ENCODE data around the gene ATG10. TPM values are rescaled to one million over a fixed set of nuclear protein-coding genes. Genes with fewer than 3 reads are reported as not detected.

Gene ATG10
- total and polyA plus RNA-seq, 2 donors (not counting 1 experiment from before 2014, with no cell fraction given) = 1.6 to 11.6 TPM

DNA sequence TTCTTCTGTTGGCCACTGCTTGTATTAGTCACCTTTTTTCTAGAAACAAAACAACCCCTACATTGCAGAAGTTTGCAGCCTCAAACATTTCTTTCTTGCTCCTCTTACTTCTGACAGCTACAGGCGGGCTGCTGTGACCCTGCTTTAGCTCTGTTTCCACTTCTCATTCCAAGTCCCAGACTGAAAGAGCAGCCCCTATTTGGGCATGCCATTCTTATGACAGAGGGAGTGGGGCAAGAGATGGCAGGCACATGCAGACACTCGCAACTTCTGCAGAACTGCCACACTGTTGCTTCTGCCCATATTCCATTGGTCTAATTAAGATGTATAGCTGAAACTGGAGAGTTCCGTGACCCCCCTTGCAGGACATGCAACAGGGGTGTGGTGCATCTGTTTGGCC is 325.9 kb downstream of the ATG10 start:
- H4K20me1 ChIP-seq (ENCODE audit: control insufficient read depth, insufficient read depth, low read length, poor library complexity, severe bottlenecking) = no peaks in the 10 kb centered on the region
- WGBS (ENCODE audit: insufficient coverage) = 67% methylated on average over 3 of the region's 3 CpGs
- no peak overlapping the region for H3K9ac ChIP-seq (ENCODE audit: low read length)
- H3K27me3 ChIP-seq (replicated peaks in 1 of 4; ENCODE audit: control extremely low read depth in 1 of 4, control insufficient read depth in 3 of 4, insufficient read depth in 4 of 4, low read length in 3 of 4) = no peaks in the 10 kb centered on the region
- no peak for TF ChIP-seq EZH2 (IDR thresholded peaks at IDR 0.05; ENCODE audit: borderline replicate concordance, insufficient read depth, low read depth, low read length, poor library complexity, severe bottlenecking)
- TF ChIP-seq, protein P1, sequence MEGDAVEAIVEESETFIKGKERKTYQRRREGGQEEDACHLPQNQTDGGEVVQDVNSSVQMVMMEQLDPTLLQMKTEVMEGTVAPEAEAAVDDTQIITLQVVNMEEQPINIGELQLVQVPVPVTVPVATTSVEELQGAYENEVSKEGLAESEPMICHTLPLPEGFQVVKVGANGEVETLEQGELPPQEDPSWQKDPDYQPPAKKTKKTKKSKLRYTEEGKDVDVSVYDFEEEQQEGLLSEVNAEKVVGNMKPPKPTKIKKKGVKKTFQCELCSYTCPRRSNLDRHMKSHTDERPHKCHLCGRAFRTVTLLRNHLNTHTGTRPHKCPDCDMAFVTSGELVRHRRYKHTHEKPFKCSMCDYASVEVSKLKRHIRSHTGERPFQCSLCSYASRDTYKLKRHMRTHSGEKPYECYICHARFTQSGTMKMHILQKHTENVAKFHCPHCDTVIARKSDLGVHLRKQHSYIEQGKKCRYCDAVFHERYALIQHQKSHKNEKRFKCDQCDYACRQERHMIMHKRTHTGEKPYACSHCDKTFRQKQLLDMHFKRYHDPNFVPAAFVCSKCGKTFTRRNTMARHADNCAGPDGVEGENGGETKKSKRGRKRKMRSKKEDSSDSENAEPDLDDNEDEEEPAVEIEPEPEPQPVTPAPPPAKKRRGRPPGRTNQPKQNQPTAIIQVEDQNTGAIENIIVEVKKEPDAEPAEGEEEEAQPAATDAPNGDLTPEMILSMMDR (IDR thresholded peaks at IDR 0.05) = no peak
- no peaks in the 10 kb centered on the region for H3K4me1 Mint-ChIP-seq
- no peaks in the 10 kb centered on the region for H3K9me3 Mint-ChIP-seq (ENCODE audit: insufficient read depth)
- no peaks in the 10 kb centered on the region for H3K79me2 ChIP-seq (ENCODE audit: control insufficient read depth, insufficient read depth, low read length)
- intact Hi-C loops (cut with micrococcal nuclease) = no loop called here
- H3K27ac ChIP-seq (ENCODE audit: low read length in 2 of 2) = no peak overlapping the region
- H2AFZ ChIP-seq (ENCODE audit: insufficient read depth, low read depth, low read length, poor library complexity, severe bottlenecking) = no peak overlapping the region
- no peaks in the 10 kb centered on the region for H3K36me3 ChIP-seq (replicated peaks in 1 of 2; ENCODE audit: control extremely low read depth in 1 of 2, control insufficient read depth in 1 of 2, extremely low read depth in 1 of 2, insufficient read depth in 2 of 2, low read length in 1 of 2)
- no peak overlapping the region for H3K4me3 ChIP-seq (ENCODE audit: control extremely low read depth in 1 of 5, extremely low read depth in 1 of 5, insufficient read depth in 1 of 5, low read depth in 2 of 5, low read length in 4 of 5)
- ATAC-seq (ENCODE audit: low read depth) (no peak), DNase-seq (no peak)
- ChIA-PET POLR2A (no interaction called here), CTCF (no interaction called here)
- no peak overlapping the region for H3K27ac Mint-ChIP-seq
- H3K4me1 ChIP-seq (ENCODE audit: control insufficient read depth in 2 of 2, insufficient read depth in 2 of 2, low read length in 2 of 2) = no peaks in the 10 kb centered on the region
- H3K27me3 Mint-ChIP-seq = no peaks in the 10 kb centered on the region
- H3K4me3 Mint-ChIP-seq = no peak overlapping the region
- no peak overlapping the region for H3K4me2 ChIP-seq (replicated peaks; ENCODE audit: low read depth, low read length, poor library complexity, severe bottlenecking)
- H3K9me3 ChIP-seq (ENCODE audit: control extremely low read depth in 1 of 3, control insufficient read depth in 2 of 3, insufficient read depth in 1 of 3, low read length in 2 of 3) = no peaks in the 10 kb centered on the region

DNA sequence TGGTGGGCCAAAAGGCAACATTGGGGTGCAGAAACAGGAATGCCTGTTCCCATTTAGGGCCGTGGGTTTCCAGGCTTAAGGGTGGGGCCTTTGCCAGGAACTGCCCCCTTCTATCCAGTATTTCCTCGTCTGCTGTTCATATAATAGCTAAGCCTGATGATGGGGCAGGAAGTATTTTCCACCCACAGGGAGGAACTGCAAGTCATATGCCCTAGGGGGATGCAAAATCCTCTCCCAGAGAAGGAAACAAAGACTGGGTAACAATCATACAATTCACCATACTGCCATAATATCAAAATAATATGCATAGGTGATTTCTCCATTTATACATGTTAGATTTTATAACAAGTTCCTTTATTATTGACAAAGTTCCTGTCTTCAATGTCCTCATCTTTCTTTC is 326.8 kb downstream of the ATG10 start:
- no peak overlapping the region for H3K4me3 Mint-ChIP-seq
- Histone ChIP-seq H3K9ac (ENCODE audit: low read length) (no peak overlapping the region), H3K36me3 (replicated peaks in 1 of 2; ENCODE audit: control extremely low read depth in 1 of 2, control insufficient read depth in 1 of 2, extremely low read depth in 1 of 2, insufficient read depth in 2 of 2, low read length in 1 of 2) (no peaks in the 10 kb centered on the region), H3K79me2 (ENCODE audit: control insufficient read depth, insufficient read depth, low read length) (no peaks in the 10 kb centered on the region), H3K4me3 (ENCODE audit: control extremely low read depth in 1 of 5, extremely low read depth in 1 of 5, insufficient read depth in 1 of 5, low read depth in 2 of 5, low read length in 4 of 5) (no peak overlapping the region), H4K20me1 (ENCODE audit: control insufficient read depth, insufficient read depth, low read length, poor library complexity, severe bottlenecking) (no peaks in the 10 kb centered on the region), H3K27ac (ENCODE audit: low read length in 2 of 2) (no peak overlapping the region), H3K4me1 (ENCODE audit: control insufficient read depth in 2 of 2, insufficient read depth in 2 of 2, low read length in 2 of 2) (no peaks in the 10 kb centered on the region), H3K27me3 (replicated peaks in 1 of 4; ENCODE audit: control extremely low read depth in 1 of 4, control insufficient read depth in 3 of 4, insufficient read depth in 4 of 4, low read length in 3 of 4) (no peaks in the 10 kb centered on the region), H3K4me2 (replicated peaks; ENCODE audit: low read depth, low read length, poor library complexity, severe bottlenecking) (no peak overlapping the region), H3K9me3 (ENCODE audit: control extremely low read depth in 1 of 3, control insufficient read depth in 2 of 3, insufficient read depth in 1 of 3, low read length in 2 of 3) (no peaks in the 10 kb centered on the region), H2AFZ (ENCODE audit: insufficient read depth, low read depth, low read length, poor library complexity, severe bottlenecking) (no peak overlapping the region)
- H3K27me3 Mint-ChIP-seq = no peaks in the 10 kb centered on the region
- ChIA-PET CTCF (no interaction called here), POLR2A (no interaction called here)
- no CpG with 5 or more reads among the region's 2 CpGs for WGBS (ENCODE audit: insufficient coverage)
- intact Hi-C loops (cut with micrococcal nuclease) = no loop called here
- no peaks in the 10 kb centered on the region for H3K4me1 Mint-ChIP-seq
- H3K27ac Mint-ChIP-seq = no peak overlapping the region
- H3K9me3 Mint-ChIP-seq (ENCODE audit: insufficient read depth) = no peaks in the 10 kb centered on the region
- ATAC-seq (ENCODE audit: low read depth) (no peak), DNase-seq (no peak)
- no peak for TF ChIP-seq EZH2 (IDR thresholded peaks at IDR 0.05; ENCODE audit: borderline replicate concordance, insufficient read depth, low read depth, low read length, poor library complexity, severe bottlenecking)
- TF ChIP-seq, protein P1 (IDR thresholded peaks at IDR 0.05) = no peak
